Measurements from ENCODE around the gene SYT10.
A peak's percentile ranks its signal among the peaks of the same experiment; 100 is the strongest.

Gene SYT10

DNA sequence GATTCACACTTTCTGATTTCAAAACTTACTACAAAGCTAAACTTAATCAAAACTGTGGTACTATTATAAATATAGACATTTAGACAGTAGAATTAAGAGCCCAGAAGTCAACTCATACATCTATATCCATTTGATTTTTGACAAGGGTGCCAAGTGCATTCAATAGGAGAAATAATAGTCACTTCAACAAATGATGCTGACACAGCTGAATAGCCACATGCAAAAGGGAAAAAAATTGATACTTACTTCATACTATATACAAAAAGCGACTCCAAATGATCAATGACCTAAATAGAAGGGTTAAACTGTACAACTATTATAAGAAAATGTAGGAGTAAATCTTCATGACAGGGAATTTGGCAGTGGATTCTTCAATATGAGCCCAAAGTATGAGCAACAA lies 40.7 kb upstream of the SYT10 start:
- H4K91ac ChIP-seq (ENCODE audit: low read depth, low read length), result no peak overlapping the region
- H3K18ac ChIP-seq (ENCODE audit: low read length), result no peak overlapping the region
- no peak overlapping the region for H2BK5ac ChIP-seq (ENCODE audit: low read depth, low read length, poor library complexity)
- no peak overlapping the region for H3K4me3 ChIP-seq (ENCODE audit: low read depth, low read length)
- H2AK5ac ChIP-seq (ENCODE audit: low read length), result no peak overlapping the region
- H3K27ac ChIP-seq (ENCODE audit: low read depth, low read length), result no peak overlapping the region
- H3K23ac ChIP-seq (ENCODE audit: low read length), result no peak overlapping the region
- H3K9me3 ChIP-seq (ENCODE audit: insufficient read depth, low read depth, low read length), result no peaks in the 10 kb centered on the region
- no peaks in the 10 kb centered on the region for H3K36me3 ChIP-seq (ENCODE audit: control insufficient read depth in 1 of 2, insufficient read depth in 2 of 2, low read length in 2 of 2)
- H2AFZ ChIP-seq (ENCODE audit: insufficient read depth, low read length, poor library complexity), result no peak overlapping the region
- no peak overlapping the region for H3K4me2 ChIP-seq (ENCODE audit: low read length)
- H4K8ac ChIP-seq (ENCODE audit: low read depth, low read length), result no peak overlapping the region
- H3K9ac ChIP-seq (ENCODE audit: low read length), result no peak overlapping the region
- H2BK120ac ChIP-seq (ENCODE audit: insufficient read depth, low read length, poor library complexity), result no peak overlapping the region
- H3K4ac ChIP-seq (ENCODE audit: low read depth, low read length), result no peak overlapping the region
- H3K79me1 ChIP-seq (ENCODE audit: low read length), result no peaks in the 10 kb centered on the region
- H3K27me3 ChIP-seq (ENCODE audit: insufficient read depth, low read length), result no peaks in the 10 kb centered on the region
- no CpG with 5 or more reads among the region's 1 CpG for WGBS (ENCODE audit: extremely low coverage, insufficient coverage, insufficient read length)
- H4K12ac ChIP-seq (ENCODE audit: low read depth, low read length), result no peak overlapping the region
- no peak overlapping the region for H3K14ac ChIP-seq (ENCODE audit: low read length)
- no peak for DNase-seq
- no peak overlapping the region for H2BK12ac ChIP-seq (ENCODE audit: low read length)
- H3K4me1 ChIP-seq (ENCODE audit: control insufficient read depth in 1 of 2, insufficient read depth in 2 of 2, low read length in 2 of 2), result no peaks in the 10 kb centered on the region
- H3K79me2 ChIP-seq (ENCODE audit: control insufficient read depth, insufficient read depth, low read length, poor library complexity), result no peaks in the 10 kb centered on the region

DNA sequence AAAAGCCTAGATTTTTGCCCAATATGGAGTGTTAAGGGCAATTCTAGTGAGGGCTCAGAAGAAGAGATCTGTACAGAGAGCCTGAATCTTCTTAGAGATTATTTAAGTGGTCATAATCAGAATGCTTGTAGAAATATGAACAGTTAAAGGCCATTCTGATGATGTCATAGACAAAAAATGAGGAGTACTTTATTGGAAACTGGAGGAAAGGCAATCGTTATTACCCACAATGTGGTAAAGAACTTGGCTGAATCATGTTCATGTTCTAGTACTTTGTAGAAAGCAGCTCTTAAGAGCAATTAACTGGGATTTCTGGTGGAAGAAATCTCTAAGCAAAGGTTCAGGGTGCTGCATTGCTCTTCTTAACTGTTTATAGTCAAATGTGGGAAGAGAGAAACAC lies 36.4 kb upstream of the SYT10 start:
- Histone ChIP-seq H3K23ac (ENCODE audit: low read length) (no peak overlapping the region), H4K91ac (ENCODE audit: low read depth, low read length) (no peak overlapping the region), H3K27me3 (ENCODE audit: insufficient read depth, low read length) (no peaks in the 10 kb centered on the region), H3K79me2 (ENCODE audit: control insufficient read depth, insufficient read depth, low read length, poor library complexity) (no peaks in the 10 kb centered on the region), H3K4ac (ENCODE audit: low read depth, low read length) (no peak overlapping the region), H2BK5ac (ENCODE audit: low read depth, low read length, poor library complexity) (no peak overlapping the region), H3K79me1 (ENCODE audit: low read length) (no peaks in the 10 kb centered on the region), H3K4me3 (ENCODE audit: low read depth, low read length) (no peak overlapping the region), H2BK12ac (ENCODE audit: low read length) (no peak overlapping the region), H3K36me3 (ENCODE audit: control insufficient read depth in 1 of 2, insufficient read depth in 2 of 2, low read length in 2 of 2) (no peaks in the 10 kb centered on the region), H3K9me3 (ENCODE audit: insufficient read depth, low read depth, low read length) (no peaks in the 10 kb centered on the region), H3K27ac (ENCODE audit: low read depth, low read length) (no peak overlapping the region), H3K4me1 (ENCODE audit: control insufficient read depth in 1 of 2, insufficient read depth in 2 of 2, low read length in 2 of 2) (no peaks in the 10 kb centered on the region), H2AK5ac (ENCODE audit: low read length) (no peak overlapping the region), H3K9ac (ENCODE audit: low read length) (no peak overlapping the region), H3K4me2 (ENCODE audit: low read length) (no peak overlapping the region), H3K18ac (ENCODE audit: low read length) (no peak overlapping the region), H4K12ac (ENCODE audit: low read depth, low read length) (no peak overlapping the region), H4K8ac (ENCODE audit: low read depth, low read length) (no peak overlapping the region), H3K14ac (ENCODE audit: low read length) (no peak overlapping the region), H2BK120ac (ENCODE audit: insufficient read depth, low read length, poor library complexity) (no peak overlapping the region), H2AFZ (ENCODE audit: insufficient read depth, low read length, poor library complexity) (no peak overlapping the region)
- DNase-seq, result peak in 1 of 2 donors; percentile 32
- no CpG with 5 or more reads among the region's 1 CpG for WGBS (ENCODE audit: extremely low coverage, insufficient coverage, insufficient read length)

DNA sequence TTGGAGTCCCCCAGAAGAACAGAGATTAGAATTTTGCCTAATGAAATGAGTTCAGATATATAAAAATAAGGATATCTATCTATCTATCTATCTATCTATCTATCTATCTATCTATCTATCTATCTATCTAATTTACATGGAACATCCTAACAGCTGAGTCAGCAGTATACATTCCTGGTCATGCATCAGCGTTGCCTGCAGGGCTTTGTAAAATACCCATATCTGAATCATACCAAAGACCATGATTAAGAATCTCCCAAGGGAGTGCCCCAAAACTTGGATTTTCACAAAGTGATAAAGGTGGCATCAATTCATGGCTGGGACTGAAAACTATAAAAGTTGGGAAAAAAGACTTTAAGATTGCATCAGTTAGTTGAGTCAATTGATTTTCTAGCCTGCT lies 32.7 kb upstream of the SYT10 start:
- Histone ChIP-seq H2AK5ac (ENCODE audit: low read length) (no peak overlapping the region), H3K14ac (ENCODE audit: low read length) (no peak overlapping the region), H3K4ac (ENCODE audit: low read depth, low read length) (no peak overlapping the region), H3K79me2 (ENCODE audit: control insufficient read depth, insufficient read depth, low read length, poor library complexity) (no peaks in the 10 kb centered on the region), H2AFZ (ENCODE audit: insufficient read depth, low read length, poor library complexity) (no peak overlapping the region), H4K8ac (ENCODE audit: low read depth, low read length) (no peak overlapping the region), H3K36me3 (ENCODE audit: control insufficient read depth in 1 of 2, insufficient read depth in 2 of 2, low read length in 2 of 2) (no peaks in the 10 kb centered on the region), H4K91ac (ENCODE audit: low read depth, low read length) (no peak overlapping the region), H3K4me3 (ENCODE audit: low read depth, low read length) (no peak overlapping the region), H3K9ac (ENCODE audit: low read length) (no peak overlapping the region), H2BK120ac (ENCODE audit: insufficient read depth, low read length, poor library complexity) (no peak overlapping the region), H2BK12ac (ENCODE audit: low read length) (no peak overlapping the region), H3K18ac (ENCODE audit: low read length) (no peak overlapping the region), H3K4me2 (ENCODE audit: low read length) (no peak overlapping the region), H3K23ac (ENCODE audit: low read length) (no peak overlapping the region), H4K12ac (ENCODE audit: low read depth, low read length) (no peak overlapping the region), H3K9me3 (ENCODE audit: insufficient read depth, low read depth, low read length) (no peaks in the 10 kb centered on the region), H3K27ac (ENCODE audit: low read depth, low read length) (no peak overlapping the region), H2BK5ac (ENCODE audit: low read depth, low read length, poor library complexity) (no peak overlapping the region), H3K27me3 (ENCODE audit: insufficient read depth, low read length) (no peaks in the 10 kb centered on the region), H3K79me1 (ENCODE audit: low read length) (no peaks in the 10 kb centered on the region), H3K4me1 (ENCODE audit: control insufficient read depth in 1 of 2, insufficient read depth in 2 of 2, low read length in 2 of 2) (no peaks in the 10 kb centered on the region)
- DNase-seq, result peak; percentile 57 to 76
- no CpG with 5 or more reads among the region's 1 CpG for WGBS (ENCODE audit: extremely low coverage, insufficient coverage, insufficient read length)

DNA sequence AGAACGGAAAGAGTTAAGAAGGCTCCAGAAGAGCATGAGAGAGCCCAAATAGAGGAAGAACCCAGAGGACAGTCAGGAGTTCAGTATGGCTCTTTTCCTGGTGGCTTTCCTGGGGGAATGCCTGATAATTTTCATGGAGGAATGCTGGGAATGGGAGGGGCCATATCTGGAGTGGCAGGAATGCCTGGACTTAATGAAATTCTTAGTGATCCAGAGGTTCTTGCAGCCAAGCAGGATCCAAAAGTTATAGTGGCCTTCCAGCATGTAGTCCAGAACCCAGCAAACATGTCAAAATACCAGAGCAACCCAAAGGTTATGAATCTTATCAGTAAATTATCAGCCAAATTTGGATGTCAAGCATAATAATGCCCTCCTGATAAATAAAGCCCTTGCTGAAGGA lies 15.5 kb upstream of the SYT10 start:
- Histone ChIP-seq H2BK5ac (ENCODE audit: low read depth, low read length, poor library complexity) (no peak overlapping the region), H3K4me3 (ENCODE audit: low read depth, low read length) (no peak overlapping the region), H3K9ac (ENCODE audit: low read length) (no peak overlapping the region), H3K4me1 (ENCODE audit: control insufficient read depth in 1 of 2, insufficient read depth in 2 of 2, low read length in 2 of 2) (no peaks in the 10 kb centered on the region), H4K8ac (ENCODE audit: low read depth, low read length) (no peak overlapping the region), H3K9me3 (ENCODE audit: insufficient read depth, low read depth, low read length) (no peaks in the 10 kb centered on the region), H2AK5ac (ENCODE audit: low read length) (no peak overlapping the region), H2BK120ac (ENCODE audit: insufficient read depth, low read length, poor library complexity) (no peak overlapping the region), H3K27ac (ENCODE audit: low read depth, low read length) (no peak overlapping the region), H3K27me3 (ENCODE audit: insufficient read depth, low read length) (no peaks in the 10 kb centered on the region), H3K14ac (ENCODE audit: low read length) (no peak overlapping the region), H3K4ac (ENCODE audit: low read depth, low read length) (no peak overlapping the region), H4K91ac (ENCODE audit: low read depth, low read length) (no peak overlapping the region), H4K12ac (ENCODE audit: low read depth, low read length) (no peak overlapping the region), H2BK12ac (ENCODE audit: low read length) (no peak overlapping the region), H3K36me3 (ENCODE audit: control insufficient read depth in 1 of 2, insufficient read depth in 2 of 2, low read length in 2 of 2) (no peaks in the 10 kb centered on the region), H3K79me2 (ENCODE audit: control insufficient read depth, insufficient read depth, low read length, poor library complexity) (no peaks in the 10 kb centered on the region), H3K23ac (ENCODE audit: low read length) (no peak overlapping the region), H3K4me2 (ENCODE audit: low read length) (no peak overlapping the region), H3K18ac (ENCODE audit: low read length) (no peak overlapping the region), H2AFZ (ENCODE audit: insufficient read depth, low read length, poor library complexity) (no peak overlapping the region), H3K79me1 (ENCODE audit: low read length) (no peaks in the 10 kb centered on the region)
- DNase-seq, result peak; percentile 52 to 66
- no CpG with 5 or more reads among the region's 1 CpG for WGBS (ENCODE audit: extremely low coverage, insufficient coverage, insufficient read length)

All from trophoblast cell (in vitro differentiated cells and primary cell).